Measurements from ENCODE around the gene SHROOM4.

DNA sequence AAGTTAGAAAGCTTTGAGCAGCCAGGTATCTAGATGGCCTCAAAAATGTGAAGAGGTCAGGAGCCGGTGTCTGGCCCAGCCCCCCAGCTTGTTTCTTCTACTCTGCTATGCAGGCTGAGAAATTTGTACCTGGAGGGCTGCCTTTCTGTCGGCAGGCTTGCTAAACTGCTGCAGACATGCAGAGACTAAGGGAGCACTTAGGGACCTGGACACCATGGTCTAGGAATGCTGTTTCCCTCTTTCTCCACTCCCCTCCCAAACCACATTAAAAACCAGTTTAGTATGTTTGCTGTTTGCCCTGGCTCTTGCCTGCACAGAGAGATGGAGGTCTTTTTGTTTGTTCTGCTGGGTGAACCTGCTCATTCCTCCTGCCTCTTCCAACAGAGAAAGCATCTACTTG, 186.3 kb downstream of the SHROOM4 start:
- TF ChIP-seq ZNF561 (CRISPR knock-in tag; conservative IDR thresholded peaks at IDR 0.05) (no peak), ZFP36 (IDR thresholded peaks at IDR 0.05; ENCODE audit: low read depth, low read length, partially characterized antibody) (no peak), SREBF2 (CRISPR knock-in tag; IDR thresholded peaks at IDR 0.05) (no peak), RBM39 (optimal IDR thresholded peaks at IDR 0.05; ENCODE audit: low read depth, low read length) (no peak), HCFC1 (IDR thresholded peaks at IDR 0.05; ENCODE audit: low read depth, low read length) (no peak), ZC3H11A (IDR thresholded peaks at IDR 0.05; ENCODE audit: low read depth, low read length) (no peak), DPF2 (IDR thresholded peaks at IDR 0.05) (no peak), EP300 (IDR thresholded peaks at IDR 0.05; ENCODE audit: low read length) (no peak), EZH2 (IDR thresholded peaks at IDR 0.05; ENCODE audit: borderline replicate concordance, low read depth, low read length) (no peak), ZNF23 (CRISPR knock-in tag; IDR thresholded peaks at IDR 0.05) (no peak)
- TF ChIP-seq, protein P1, sequence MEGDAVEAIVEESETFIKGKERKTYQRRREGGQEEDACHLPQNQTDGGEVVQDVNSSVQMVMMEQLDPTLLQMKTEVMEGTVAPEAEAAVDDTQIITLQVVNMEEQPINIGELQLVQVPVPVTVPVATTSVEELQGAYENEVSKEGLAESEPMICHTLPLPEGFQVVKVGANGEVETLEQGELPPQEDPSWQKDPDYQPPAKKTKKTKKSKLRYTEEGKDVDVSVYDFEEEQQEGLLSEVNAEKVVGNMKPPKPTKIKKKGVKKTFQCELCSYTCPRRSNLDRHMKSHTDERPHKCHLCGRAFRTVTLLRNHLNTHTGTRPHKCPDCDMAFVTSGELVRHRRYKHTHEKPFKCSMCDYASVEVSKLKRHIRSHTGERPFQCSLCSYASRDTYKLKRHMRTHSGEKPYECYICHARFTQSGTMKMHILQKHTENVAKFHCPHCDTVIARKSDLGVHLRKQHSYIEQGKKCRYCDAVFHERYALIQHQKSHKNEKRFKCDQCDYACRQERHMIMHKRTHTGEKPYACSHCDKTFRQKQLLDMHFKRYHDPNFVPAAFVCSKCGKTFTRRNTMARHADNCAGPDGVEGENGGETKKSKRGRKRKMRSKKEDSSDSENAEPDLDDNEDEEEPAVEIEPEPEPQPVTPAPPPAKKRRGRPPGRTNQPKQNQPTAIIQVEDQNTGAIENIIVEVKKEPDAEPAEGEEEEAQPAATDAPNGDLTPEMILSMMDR (IDR thresholded peaks at IDR 0.05 in 2 of 3, conservative IDR thresholded peaks at IDR 0.05 in 1 of 3; ENCODE audit: insufficient read depth in 2 of 3, low read depth in 1 of 3, low read length in 3 of 3), result no peak
- TF ChIP-seq, protein P2, sequence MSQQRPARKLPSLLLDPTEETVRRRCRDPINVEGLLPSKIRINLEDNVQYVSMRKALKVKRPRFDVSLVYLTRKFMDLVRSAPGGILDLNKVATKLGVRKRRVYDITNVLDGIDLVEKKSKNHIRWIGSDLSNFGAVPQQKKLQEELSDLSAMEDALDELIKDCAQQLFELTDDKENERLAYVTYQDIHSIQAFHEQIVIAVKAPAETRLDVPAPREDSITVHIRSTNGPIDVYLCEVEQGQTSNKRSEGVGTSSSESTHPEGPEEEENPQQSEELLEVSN (IDR thresholded peaks at IDR 0.05; ENCODE audit: borderline replicate concordance in 1 of 2, extremely low read depth in 1 of 2, insufficient read depth in 1 of 2, insufficient read length in 1 of 2, low read depth in 1 of 2, low read length in 1 of 2, poor library complexity in 1 of 2, severe bottlenecking in 1 of 2), result no peak
- TF ChIP-seq, protein P3, sequence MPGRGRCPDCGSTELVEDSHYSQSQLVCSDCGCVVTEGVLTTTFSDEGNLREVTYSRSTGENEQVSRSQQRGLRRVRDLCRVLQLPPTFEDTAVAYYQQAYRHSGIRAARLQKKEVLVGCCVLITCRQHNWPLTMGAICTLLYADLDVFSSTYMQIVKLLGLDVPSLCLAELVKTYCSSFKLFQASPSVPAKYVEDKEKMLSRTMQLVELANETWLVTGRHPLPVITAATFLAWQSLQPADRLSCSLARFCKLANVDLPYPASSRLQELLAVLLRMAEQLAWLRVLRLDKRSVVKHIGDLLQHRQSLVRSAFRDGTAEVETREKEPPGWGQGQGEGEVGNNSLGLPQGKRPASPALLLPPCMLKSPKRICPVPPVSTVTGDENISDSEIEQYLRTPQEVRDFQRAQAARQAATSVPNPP (IDR thresholded peaks at IDR 0.05; ENCODE audit: borderline replicate concordance, insufficient read depth, insufficient read length), result no peak

All from K562 (cell line).